ENCODE results near the gene PCSK9. TPM values are rescaled to one million over a fixed set of nuclear protein-coding genes. Genes with fewer than 3 reads are reported as not detected.

PCSK9 gene
- total and polyA plus RNA-seq, 4 donors: 0.13 to 0.42 (median 0.38) TPM; not detected in 1

DNA sequence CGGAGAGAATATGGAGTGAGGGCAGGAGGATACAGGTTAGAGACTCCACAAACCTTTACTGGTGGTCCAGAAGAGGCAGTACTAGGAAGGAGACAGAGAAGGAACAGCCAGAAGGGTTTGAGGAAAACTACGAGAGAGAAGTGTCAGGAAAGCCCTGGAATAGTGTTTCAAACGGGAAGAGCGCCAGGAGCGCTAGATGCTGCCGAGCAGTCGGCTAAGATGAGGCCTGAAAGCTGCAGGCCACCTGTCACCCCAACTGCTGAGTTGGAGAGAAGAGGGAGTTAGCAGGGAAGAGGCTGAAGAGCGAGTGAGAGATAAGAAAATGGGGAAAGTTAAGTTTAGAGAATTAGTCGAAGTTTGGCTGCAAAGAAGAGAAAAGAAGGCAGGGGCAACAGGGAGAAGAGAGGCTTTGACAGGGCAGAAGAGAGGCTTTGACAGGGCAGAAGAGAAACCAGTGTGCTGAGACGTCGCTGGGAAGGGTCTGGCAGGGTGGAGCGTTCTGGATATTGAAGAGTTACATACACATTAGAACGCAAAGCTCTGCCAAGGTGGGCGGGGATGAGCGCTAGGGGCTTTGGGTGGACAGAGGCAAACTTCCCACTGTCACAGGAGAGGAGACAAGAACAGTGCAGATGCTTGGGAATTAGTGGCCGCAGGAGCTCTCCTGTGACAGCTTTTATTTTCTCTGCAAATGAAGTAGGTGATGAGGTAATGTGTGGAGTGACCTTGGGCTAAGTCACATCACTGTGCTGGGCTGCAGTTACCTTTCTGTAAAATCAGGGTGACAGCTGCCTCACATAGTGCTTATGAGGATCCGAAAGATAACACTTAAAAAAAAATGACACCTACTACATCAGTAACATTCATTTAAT lies 31.2 kb downstream of the PCSK9 start:
- ATAC-seq (ENCODE audit: low FRiP score) (no peak), DNase-seq (no peak)
- Histone ChIP-seq H3K27ac (ENCODE audit: low read depth in 1 of 2, low read length in 2 of 2) (no peak overlapping the region), H3K4me1 (ENCODE audit: control insufficient read depth in 1 of 2, insufficient read depth in 2 of 2, low read length in 2 of 2) (no peaks in the 10 kb centered on the region), H3K27me3 (ENCODE audit: control insufficient read depth in 1 of 2, insufficient read depth in 2 of 2, low read length in 1 of 2) (no peaks in the 10 kb centered on the region), H3K9me3 (ENCODE audit: control insufficient read depth, low read length) (no peaks in the 10 kb centered on the region), H3K4me3 (ENCODE audit: low read length in 2 of 2) (no peak overlapping the region), H3K36me3 (ENCODE audit: control insufficient read depth in 1 of 2, insufficient read depth in 2 of 2, low read length in 1 of 2) (peaks cover 6 to 10% of the 10 kb centered on the region in 2 donors)
- WGBS, 2 donors: 82 to 86% methylated on average over 17 of the region's 17 CpGs
- intact Hi-C loops (cut with DNase I): no loop called here

GRCh38 chr1:55071477-55071876 lies 32.1 kb downstream of the PCSK9 start:
- no peak overlapping the region for H3K4me3 ChIP-seq (ENCODE audit: low read length in 2 of 2)
- peaks cover 6 to 10% of the 10 kb centered on the region in 2 donors for H3K36me3 ChIP-seq (ENCODE audit: control insufficient read depth in 1 of 2, insufficient read depth in 2 of 2, low read length in 1 of 2)
- H3K27ac ChIP-seq (ENCODE audit: low read depth in 1 of 2, low read length in 2 of 2): no peak overlapping the region
- no peaks in the 10 kb centered on the region for H3K4me1 ChIP-seq (ENCODE audit: control insufficient read depth in 1 of 2, insufficient read depth in 2 of 2, low read length in 2 of 2)
- H3K9me3 ChIP-seq (ENCODE audit: control insufficient read depth, low read length): no peaks in the 10 kb centered on the region
- no peaks in the 10 kb centered on the region for H3K27me3 ChIP-seq (ENCODE audit: control insufficient read depth in 1 of 2, insufficient read depth in 2 of 2, low read length in 1 of 2)
- DNase-seq (no peak), ATAC-seq (ENCODE audit: low FRiP score) (no peak)
- intact Hi-C loops (cut with DNase I): no loop called here
- 47 to 49% methylated on average over 8 of the region's 8 CpGs for WGBS, 2 donors

DNA sequence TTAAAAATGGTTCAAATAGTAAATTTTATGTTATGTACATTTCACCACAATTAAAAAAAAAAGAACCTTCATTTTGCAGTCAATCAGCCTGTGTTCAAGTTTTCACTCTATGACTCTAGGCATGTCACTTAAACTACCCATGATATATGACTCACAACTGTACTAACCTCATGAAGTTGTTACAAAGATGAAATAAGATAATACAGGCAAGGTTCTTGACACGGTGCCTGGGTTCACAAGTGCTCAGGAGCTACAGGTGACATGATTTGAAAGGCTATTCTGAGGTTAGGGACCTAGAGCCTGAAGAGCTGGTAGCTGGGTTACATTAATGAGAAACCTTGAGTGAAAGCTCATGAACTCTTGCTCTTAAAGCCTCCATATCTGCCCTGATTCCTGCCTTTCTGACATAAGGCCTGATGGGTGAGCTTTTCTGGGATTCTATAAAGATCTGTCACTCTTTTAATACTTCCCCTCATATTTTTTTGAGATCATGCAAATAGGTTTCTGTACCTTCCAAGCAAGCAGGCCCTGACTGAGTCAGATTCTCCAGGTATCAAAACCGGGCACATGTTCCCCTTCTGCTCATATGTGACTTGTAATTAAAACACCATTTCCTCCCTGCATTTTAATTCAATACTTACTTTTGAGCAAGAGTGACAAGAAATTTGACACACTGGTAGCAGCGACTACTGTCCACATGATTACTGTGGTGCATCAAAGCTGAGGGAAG lies 34.0 kb downstream of the PCSK9 start:
- H3K9me3 ChIP-seq (ENCODE audit: control insufficient read depth, low read length): no peaks in the 10 kb centered on the region
- H3K4me1 ChIP-seq (ENCODE audit: control insufficient read depth in 1 of 2, insufficient read depth in 2 of 2, low read length in 2 of 2): no peaks in the 10 kb centered on the region
- intact Hi-C loops (cut with DNase I): no loop called here
- no peak overlapping the region for H3K4me3 ChIP-seq (ENCODE audit: low read length in 2 of 2)
- DNase-seq (no peak), ATAC-seq (ENCODE audit: low FRiP score) (no peak)
- no peaks in the 10 kb centered on the region for H3K27me3 ChIP-seq (ENCODE audit: control insufficient read depth in 1 of 2, insufficient read depth in 2 of 2, low read length in 1 of 2)
- H3K36me3 ChIP-seq (ENCODE audit: control insufficient read depth in 1 of 2, insufficient read depth in 2 of 2, low read length in 1 of 2): peaks cover 6 to 14% of the 10 kb centered on the region in 2 donors
- no peak overlapping the region for H3K27ac ChIP-seq (ENCODE audit: low read depth in 1 of 2, low read length in 2 of 2)
- WGBS, 2 donors: 88 to 91% methylated on average over 3 of the region's 3 CpGs

DNA sequence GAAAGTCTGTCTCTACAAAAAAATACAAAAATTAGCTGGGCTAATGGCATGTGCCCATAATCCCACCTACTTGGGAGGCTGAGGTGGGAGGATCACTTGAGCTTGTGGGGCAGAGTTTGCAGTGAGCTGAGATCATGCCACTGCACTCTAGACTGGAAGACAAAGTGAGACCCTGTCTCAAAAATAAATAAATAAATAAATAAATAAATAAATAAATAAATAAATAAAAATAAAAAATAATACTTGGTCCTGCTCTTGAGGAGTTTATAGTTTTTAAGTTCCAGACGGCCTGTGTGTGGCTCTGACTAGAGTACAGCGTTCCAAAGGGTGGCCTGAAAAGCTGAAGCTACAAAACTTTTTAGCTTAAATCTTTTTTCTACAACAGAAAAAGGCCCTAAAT lies 35.1 kb downstream of the PCSK9 start:
- Histone ChIP-seq H3K27ac (ENCODE audit: low read depth in 1 of 2, low read length in 2 of 2) (no peak overlapping the region), H3K9me3 (ENCODE audit: control insufficient read depth, low read length) (no peaks in the 10 kb centered on the region), H3K27me3 (ENCODE audit: control insufficient read depth in 1 of 2, insufficient read depth in 2 of 2, low read length in 1 of 2) (no peaks in the 10 kb centered on the region), H3K4me1 (ENCODE audit: control insufficient read depth in 1 of 2, insufficient read depth in 2 of 2, low read length in 2 of 2) (no peaks in the 10 kb centered on the region), H3K4me3 (ENCODE audit: low read length in 2 of 2) (no peak overlapping the region), H3K36me3 (ENCODE audit: control insufficient read depth in 1 of 2, insufficient read depth in 2 of 2, low read length in 1 of 2) (peaks cover 6 to 12% of the 10 kb centered on the region in 2 donors)
- DNase-seq (no peak), ATAC-seq (ENCODE audit: low FRiP score) (no peak)
- intact Hi-C loops (cut with DNase I): no loop called here
- WGBS, 2 donors: 68 to 92% methylated on average over 2 of the region's 2 CpGs

DNA sequence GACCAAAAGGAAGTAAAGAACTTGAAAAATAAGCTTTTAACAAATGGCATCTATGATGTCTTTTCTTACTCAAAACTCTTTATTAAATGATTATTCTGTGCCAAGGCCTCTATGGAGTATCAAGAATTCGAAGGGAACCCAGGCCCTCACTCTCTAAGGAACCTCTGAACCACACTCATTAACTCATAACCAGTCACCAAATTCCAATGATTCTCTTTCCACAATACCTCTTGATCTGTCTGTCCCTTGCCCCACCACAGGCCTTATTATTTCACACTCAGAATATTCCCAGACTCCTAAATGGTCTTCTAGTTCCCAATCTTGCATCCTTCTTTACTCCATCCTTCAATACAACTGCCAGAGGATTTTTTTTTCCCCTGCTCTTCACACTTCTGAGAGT lies 37.0 kb downstream of the PCSK9 start:
- H3K9me3 ChIP-seq (ENCODE audit: control insufficient read depth, low read length): no peaks in the 10 kb centered on the region
- ATAC-seq (ENCODE audit: low FRiP score) (no peak), DNase-seq (no peak)
- peaks cover 4 to 10% of the 10 kb centered on the region in 2 donors for H3K36me3 ChIP-seq (ENCODE audit: control insufficient read depth in 1 of 2, insufficient read depth in 2 of 2, low read length in 1 of 2)
- no peak overlapping the region for H3K27ac ChIP-seq (ENCODE audit: low read depth in 1 of 2, low read length in 2 of 2)
- no peak overlapping the region for H3K4me3 ChIP-seq (ENCODE audit: low read length in 2 of 2)
- no peaks in the 10 kb centered on the region for H3K27me3 ChIP-seq (ENCODE audit: control insufficient read depth in 1 of 2, insufficient read depth in 2 of 2, low read length in 1 of 2)
- intact Hi-C loops (cut with DNase I): no loop called here
- 67 to 76% methylated on average over 1 of the region's 1 CpG for WGBS, 2 donors
- no peaks in the 10 kb centered on the region for H3K4me1 ChIP-seq (ENCODE audit: control insufficient read depth in 1 of 2, insufficient read depth in 2 of 2, low read length in 2 of 2)

DNA sequence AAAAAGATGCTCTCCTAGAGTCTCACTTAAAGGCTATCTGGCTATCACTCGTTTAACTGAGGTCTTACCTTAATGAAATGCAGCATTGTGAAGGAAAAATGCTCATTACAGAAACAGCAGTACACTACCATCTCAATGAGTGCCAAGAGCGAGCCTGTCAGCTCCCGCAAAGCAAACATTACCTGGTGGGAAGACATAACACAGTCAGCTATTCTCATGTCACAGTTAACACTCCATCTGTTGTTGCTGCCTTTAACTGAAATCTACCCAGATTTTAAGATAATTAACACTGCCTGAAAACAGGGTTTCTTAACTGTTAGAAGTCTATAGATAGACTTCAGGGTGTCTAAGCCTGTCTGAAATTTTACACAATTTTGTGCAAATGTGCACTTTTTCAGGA lies 39.1 kb downstream of the PCSK9 start:
- ATAC-seq (ENCODE audit: low FRiP score) (no peak), DNase-seq (no peak)
- peaks cover 6 to 9% of the 10 kb centered on the region in 2 donors for H3K36me3 ChIP-seq (ENCODE audit: control insufficient read depth in 1 of 2, insufficient read depth in 2 of 2, low read length in 1 of 2)
- H3K9me3 ChIP-seq (ENCODE audit: control insufficient read depth, low read length): no peaks in the 10 kb centered on the region
- 83 to 88% methylated on average over 3 of the region's 3 CpGs for WGBS, 2 donors
- intact Hi-C loops (cut with DNase I): no loop called here
- H3K27ac ChIP-seq (ENCODE audit: low read depth in 1 of 2, low read length in 2 of 2): no peak overlapping the region
- H3K27me3 ChIP-seq (ENCODE audit: control insufficient read depth in 1 of 2, insufficient read depth in 2 of 2, low read length in 1 of 2): no peaks in the 10 kb centered on the region
- no peak overlapping the region for H3K4me3 ChIP-seq (ENCODE audit: low read length in 2 of 2)
- H3K4me1 ChIP-seq (ENCODE audit: control insufficient read depth in 1 of 2, insufficient read depth in 2 of 2, low read length in 2 of 2): no peaks in the 10 kb centered on the region

DNA sequence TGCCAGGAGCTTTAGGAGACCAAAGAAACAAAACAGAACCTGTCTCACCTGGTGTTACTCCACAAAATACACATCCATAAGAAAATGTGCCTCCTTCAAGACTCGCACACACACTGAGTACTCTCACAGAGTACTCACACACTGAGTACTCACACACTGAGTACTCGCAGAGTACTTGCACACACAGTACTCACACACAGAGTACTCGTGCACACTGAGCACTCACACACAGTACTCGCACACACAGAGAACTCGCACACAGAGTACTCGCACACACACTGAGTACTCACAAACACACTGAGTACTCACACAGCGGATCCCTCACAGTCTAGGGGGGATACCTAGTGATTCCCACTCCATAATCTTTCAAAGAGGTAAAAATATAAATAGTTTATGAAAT lies 40.3 kb downstream of the PCSK9 start:
- intact Hi-C loops (cut with DNase I): no loop called here
- no peak overlapping the region for H3K4me3 ChIP-seq (ENCODE audit: low read length in 2 of 2)
- WGBS, 2 donors: 95 to 96% methylated on average over 7 of the region's 7 CpGs
- no peaks in the 10 kb centered on the region for H3K4me1 ChIP-seq (ENCODE audit: control insufficient read depth in 1 of 2, insufficient read depth in 2 of 2, low read length in 2 of 2)
- no peak for ATAC-seq (ENCODE audit: low FRiP score)
- H3K9me3 ChIP-seq (ENCODE audit: control insufficient read depth, low read length): no peaks in the 10 kb centered on the region
- H3K36me3 ChIP-seq (ENCODE audit: control insufficient read depth in 1 of 2, insufficient read depth in 2 of 2, low read length in 1 of 2): peaks cover 6 to 9% of the 10 kb centered on the region in 2 donors
- no peak for DNase-seq
- no peak overlapping the region for H3K27ac ChIP-seq (ENCODE audit: low read depth in 1 of 2, low read length in 2 of 2)
- H3K27me3 ChIP-seq (ENCODE audit: control insufficient read depth in 1 of 2, insufficient read depth in 2 of 2, low read length in 1 of 2): no peaks in the 10 kb centered on the region

- DNase-seq: no peak
- Histone ChIP-seq H3K27ac (ENCODE audit: low read depth in 1 of 2, low read length in 2 of 2) (no peak overlapping the region), H3K27me3 (ENCODE audit: control insufficient read depth in 1 of 2, insufficient read depth in 2 of 2, low read length in 1 of 2) (no peaks in the 10 kb centered on the region), H3K36me3 (ENCODE audit: control insufficient read depth in 1 of 2, insufficient read depth in 2 of 2, low read length in 1 of 2) (peaks cover 13 to 19% of the 10 kb centered on the region in 2 donors), H3K4me3 (ENCODE audit: low read length in 2 of 2) (no peak overlapping the region), H3K4me1 (ENCODE audit: control insufficient read depth in 1 of 2, insufficient read depth in 2 of 2, low read length in 2 of 2) (no peaks in the 10 kb centered on the region), H3K9me3 (ENCODE audit: control insufficient read depth, low read length) (no peaks in the 10 kb centered on the region)
- WGBS, 2 donors: 60 to 63% methylated on average over 9 of the region's 9 CpGs
- intact Hi-C loops (cut with DNase I): no loop called here
- no peak for ATAC-seq (ENCODE audit: low FRiP score)
Measured at GRCh38 chr1:55081188-55081904, 42.0 kb downstream of the PCSK9 start.
